G401.6 (cell line): Measurements from ENCODE around the gene RNLS.

Experiments
- FAIRE-seq: peaks from 2 replicates; lab custom pipeline; 2012; peaks lifted over from hg19 to GRCh38; lab: Jason Lieb, UNC

Gene RNLS

DNA sequence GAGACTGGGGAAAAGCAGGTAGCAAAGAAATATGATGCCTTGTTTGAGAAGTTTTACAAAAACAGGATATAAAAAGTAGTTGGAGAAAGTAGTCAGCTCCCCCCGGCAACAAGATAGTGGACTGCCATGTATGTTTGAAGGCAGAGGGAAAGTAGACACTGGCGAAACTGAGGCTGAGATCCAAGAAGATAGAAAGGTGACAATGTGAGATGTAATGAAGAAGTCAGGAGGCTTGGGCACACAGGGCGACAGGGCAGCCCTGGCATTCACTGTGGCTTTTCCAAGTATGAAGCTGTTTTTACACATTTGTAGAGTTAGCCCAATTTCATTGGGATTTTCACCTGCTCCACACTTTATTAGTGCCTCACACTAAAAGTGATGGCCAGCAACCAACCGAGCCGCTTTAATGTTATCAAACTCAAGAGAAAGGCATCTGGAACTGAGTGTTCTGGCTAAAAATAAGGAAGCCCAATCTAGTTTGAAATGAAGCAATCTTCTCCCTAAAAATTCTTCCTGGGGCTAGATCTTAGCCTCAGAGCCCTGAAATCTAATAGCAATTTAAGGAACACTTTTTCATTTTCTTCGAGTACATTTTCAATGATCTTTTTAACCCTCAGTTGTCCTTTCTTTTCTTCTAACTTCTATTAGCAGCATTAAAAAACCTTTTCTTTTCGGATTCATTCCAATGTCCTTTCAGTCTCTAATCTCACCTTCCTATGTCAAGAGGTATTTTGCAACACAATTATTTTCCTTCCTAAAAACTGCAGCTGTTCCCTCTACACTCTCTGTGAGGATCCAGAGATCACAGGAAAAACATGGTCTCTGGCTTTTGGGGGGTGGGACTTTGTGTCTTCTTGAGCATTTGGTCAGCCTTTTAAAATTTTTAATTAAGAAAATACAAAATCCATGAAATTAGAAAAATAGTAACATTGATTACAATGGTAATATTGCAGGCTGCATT, 108.0 kb downstream of the RNLS start:
- FAIRE-seq = no peak

DNA sequence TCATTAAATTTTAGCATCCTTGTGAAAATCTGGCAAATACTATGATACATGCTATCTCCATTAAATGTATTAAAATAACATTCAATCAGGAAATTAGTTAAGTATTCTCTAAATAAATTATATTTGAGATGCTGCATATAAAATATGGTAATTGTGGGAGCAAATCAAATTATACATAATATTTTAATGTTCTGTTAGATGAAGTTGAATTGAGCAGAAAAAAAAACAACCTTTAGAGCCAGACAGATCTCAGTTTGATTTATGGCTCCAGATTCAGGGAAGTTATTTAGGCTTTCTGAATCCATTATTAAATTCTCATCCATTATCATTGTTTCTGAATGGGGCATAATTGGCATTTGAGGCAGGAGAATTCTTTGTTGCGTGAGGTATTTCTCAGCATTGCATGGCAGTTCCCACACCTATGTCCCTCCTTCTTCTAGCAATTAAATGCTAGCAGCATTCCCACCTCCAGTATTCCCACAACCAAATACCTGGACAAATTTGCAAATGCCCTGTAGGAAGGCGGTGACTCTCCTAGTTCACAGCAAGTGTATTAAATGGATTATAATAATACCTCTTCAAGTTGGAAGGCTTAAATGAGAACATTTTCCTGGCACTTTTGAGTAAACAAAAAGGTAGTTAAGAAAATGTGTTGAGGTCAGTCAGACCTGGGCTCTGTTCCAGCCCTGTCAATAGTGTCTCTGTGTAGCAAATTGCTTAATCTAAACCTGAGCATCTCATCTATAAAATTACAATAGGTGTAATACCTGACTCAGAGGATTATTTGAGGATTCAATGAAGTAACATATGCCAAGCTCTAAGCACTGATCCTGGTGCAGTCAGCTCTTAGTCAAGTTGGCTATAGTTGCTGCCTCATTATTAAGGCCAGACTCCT, 108.9 kb downstream of the RNLS start:
- FAIRE-seq = no peak

- no peak for FAIRE-seq
Measured at GRCh38 chr10:88472540-88472939, 110.6 kb downstream of the RNLS start.

GRCh38 chr10:88471899-88472298, 111.2 kb downstream of the RNLS start:
- no peak for FAIRE-seq

DNA sequence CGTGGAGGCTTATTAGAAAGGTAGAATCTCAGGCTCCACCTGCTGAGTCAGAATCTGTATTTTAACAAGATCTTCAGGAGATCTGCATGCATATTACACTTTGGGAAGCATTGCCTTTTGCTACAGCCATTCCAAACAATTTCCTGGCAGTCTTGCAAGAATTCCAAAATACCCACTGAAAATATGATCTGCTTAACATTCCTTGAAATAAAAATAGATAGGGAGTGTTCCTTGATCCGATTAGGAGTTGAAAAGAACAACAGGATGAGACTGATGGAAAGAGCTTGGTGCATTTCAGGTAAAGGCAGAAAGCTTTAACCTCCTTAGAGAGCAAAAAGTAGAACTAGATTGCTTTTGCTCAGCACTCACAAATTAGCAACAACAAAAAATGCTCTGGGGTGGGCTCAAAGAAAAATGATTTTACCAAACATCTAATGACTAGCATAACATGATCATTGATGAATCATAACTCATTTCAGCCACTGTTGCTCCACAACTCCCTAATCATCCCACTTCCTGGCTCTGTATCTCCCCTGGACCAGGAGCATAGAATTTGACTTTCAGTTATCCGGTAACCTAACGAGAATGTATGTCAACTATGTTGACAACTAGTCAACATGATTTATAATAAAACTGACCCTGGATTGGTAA, 115.2 kb downstream of the RNLS start:
- no peak for FAIRE-seq

- FAIRE-seq = no peak
Measured at GRCh38 chr10:88466786-88467185, 116.3 kb downstream of the RNLS start.

- FAIRE-seq = no peak
Measured at GRCh38 chr10:88465765-88466164, 117.4 kb downstream of the RNLS start.

DNA sequence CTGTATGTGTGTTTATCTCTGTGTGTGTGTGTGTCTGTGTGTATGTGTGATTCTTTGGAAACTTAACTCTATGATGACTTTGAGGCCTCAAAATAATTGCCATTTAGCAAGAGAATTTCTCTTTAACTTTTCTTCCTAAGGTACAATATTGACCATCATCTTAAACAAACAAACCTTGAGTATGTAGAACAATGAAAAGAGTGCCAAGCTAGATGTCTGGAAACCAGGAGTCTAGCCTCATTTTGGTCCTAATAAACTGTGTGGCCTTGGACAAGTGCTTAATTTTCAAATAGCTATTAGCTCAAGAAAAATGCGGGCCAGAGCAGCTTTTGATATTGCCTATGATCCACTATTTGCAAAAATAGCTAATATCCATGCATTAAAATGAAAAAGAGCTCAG, 119.3 kb downstream of the RNLS start:
- no peak for FAIRE-seq

DNA sequence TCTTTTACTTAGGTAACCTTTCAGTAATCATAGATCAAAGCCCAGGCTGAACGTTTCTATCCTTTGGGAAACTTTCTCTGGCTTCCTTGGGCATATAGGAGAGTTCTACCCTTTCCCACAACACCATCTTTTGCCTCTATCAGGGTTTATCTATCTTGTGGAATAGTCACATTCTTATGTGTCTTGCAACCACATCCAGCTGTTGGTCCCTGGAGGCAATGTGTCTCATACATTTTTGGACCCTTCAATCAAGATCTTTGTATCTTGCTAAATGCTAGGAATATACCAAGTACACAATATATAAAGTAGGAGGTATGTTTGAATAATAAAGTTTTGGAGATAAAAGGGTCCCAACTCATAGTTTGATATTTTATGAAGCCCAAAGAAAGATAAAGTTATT, 121.7 kb downstream of the RNLS start:
- no peak for FAIRE-seq

- no peak for FAIRE-seq
Measured at GRCh38 chr10:88459530-88459929, 123.6 kb downstream of the RNLS start.

DNA sequence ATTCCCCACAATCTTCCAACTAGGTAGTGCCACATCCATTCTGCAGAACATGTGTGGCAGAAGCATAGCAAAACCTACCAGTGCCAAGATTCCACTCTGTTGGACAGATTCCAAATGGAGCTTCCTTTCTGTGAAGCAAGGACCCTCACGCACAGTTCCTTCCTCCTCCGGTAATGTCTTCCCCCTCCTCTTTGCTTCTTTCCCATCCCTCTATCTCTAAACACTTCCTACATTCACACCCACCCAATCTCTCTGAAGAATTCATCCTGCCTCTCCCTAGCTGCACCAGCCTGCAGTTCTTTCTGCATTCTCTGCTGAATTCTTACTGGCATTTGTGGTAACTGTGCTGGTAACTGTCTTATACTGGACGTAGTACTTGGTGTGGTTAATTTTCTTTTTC, 124.9 kb downstream of the RNLS start:
- FAIRE-seq = no peak

DNA sequence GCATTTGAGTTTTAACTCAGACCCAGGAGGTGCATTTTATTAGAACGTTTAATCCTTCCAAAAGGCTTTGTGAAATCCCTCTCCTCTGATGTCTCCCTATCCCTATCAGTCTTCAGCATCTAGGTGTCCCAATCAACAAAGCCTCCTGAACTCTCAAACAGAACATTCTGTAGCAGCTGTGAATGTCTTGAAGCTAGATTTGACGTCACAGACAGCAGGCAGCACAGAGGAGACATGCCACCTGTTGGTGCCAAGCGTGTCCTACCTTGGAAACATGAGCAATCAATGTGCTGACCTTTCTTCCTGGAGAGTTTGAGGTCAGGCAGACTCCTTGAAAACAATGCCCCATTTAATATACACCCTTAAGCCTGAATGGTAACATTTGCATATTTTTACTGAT, 125.5 kb downstream of the RNLS start:
- no peak for FAIRE-seq

GRCh38 chr10:88456730-88457129, 126.4 kb downstream of the RNLS start:
- FAIRE-seq = no peak

DNA sequence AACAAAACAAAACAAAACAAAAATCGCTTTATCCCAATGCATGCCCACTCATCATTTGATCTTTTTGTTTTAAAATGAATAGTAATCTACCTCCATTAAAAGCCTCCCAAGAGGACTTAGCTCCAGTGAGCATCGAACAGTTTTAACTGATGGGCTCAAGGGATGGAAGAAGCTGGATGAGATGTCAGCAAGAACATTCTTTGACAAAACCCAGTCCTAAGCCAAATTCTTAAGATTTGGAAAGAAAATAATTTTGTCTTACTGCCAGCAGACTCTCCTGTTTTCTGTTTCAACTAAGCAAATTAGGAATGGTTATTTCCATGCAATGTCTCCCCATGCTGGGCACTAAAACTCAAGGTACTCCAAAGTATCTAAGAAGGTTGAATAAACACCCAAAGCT, 127.3 kb downstream of the RNLS start:
- FAIRE-seq = no peak

DNA sequence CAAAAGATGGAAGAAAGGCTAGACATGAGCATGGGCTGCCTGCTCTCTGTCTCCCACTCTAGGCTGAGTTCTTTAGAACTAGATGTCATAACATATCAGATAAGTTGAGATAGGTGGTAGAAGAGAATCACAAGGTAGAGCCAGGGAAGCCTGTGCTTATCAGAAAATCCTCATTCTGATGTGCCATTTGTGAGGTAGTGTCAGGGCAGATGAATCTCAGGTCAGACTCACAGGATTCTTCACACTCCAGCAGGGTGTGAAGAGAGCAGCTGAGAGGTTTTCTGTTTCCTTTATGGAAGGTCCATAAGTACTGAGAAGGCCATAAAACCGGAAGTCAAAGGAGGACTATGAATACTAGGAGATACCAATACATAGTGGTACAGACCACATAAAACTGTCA, 132.9 kb downstream of the RNLS start:
- FAIRE-seq = no peak

- FAIRE-seq = no peak
Measured at GRCh38 chr10:88442716-88443115, 140.4 kb downstream of the RNLS start.

GRCh38 chr10:88440541-88440940, 142.6 kb downstream of the RNLS start:
- no peak for FAIRE-seq

DNA sequence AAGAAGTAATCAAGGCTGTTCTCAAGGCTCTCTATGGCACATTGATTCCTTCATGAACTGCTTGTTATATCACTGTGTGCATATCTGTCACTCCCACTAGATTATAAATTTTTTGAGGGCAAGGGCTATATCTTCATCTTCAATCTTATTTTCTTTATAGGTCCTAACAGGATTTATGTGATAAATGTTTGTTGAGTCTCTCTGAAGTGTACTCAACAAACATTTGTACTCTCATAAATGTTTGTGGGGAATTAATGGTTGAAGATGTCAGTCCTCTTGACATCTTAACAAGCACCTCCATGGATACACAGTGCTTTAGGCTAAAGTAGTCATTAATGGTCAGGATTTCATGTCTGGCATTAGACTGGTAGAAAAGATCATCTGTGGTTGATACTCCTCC, 143.2 kb downstream of the RNLS start:
- FAIRE-seq = no peak

GRCh38 chr10:88437411-88437810, 145.7 kb downstream of the RNLS start:
- no peak for FAIRE-seq

GRCh38 chr10:88433565-88434186, 149.4 kb downstream of the RNLS start:
- FAIRE-seq = no peak

DNA sequence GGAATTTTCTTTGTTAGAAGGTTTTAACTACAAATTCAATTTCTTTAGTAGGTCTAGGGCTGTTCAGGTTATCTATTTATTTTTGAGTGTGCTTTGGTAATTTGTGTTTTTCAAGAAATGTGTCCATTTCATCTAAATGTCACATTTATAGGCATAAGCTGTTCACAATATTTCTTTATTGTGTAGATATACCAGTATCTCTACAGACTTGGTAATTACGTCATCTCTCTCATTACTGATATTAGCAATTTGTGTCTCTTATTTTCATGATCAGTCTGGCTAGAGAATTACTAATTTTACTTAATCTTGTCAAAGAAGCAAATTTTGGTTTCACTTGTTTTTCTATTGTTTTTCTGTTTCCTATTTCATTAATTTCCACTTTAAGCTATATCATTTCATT, 152.0 kb downstream of the RNLS start:
- no peak for FAIRE-seq

GRCh38 chr10:88428976-88429375, 154.1 kb downstream of the RNLS start:
- FAIRE-seq = no peak
